ENCODE results near the gene BLOC1S5. TPM values are rescaled to one million over a fixed set of nuclear protein-coding genes. Genes with fewer than 3 reads are reported as not detected.
A peak's percentile ranks its signal among the peaks of the same experiment; 100 is the strongest.

Gene BLOC1S5
- total and polyA plus RNA-seq, 2 donors (not counting 3 experiments of a cell fraction or from before 2014, with no cell fraction given) = 3.9 to 19.1 TPM

- Histone ChIP-seq H3K9me1 (replicated peaks; ENCODE audit: control insufficient read depth, extremely low read depth, insufficient read depth, low read length) (no peaks in the 10 kb centered on the region), H4K20me1 (replicated peaks; ENCODE audit: control insufficient read depth, extremely low read depth, insufficient read depth, low read length) (no peaks in the 10 kb centered on the region), H3K4me2 (ENCODE audit: insufficient read depth, low read length) (no peak overlapping the region), H3K9me3 (replicated peaks; ENCODE audit: control insufficient read depth, insufficient read depth, low read length) (no peaks in the 10 kb centered on the region), H3K27ac (ENCODE audit: insufficient read depth, low read depth, low read length) (no peak overlapping the region), H3K36me3 (ENCODE audit: control insufficient read depth in 2 of 2, extremely low read depth in 1 of 2, insufficient read depth in 2 of 2, low read length in 2 of 2) (no peaks in the 10 kb centered on the region), H3K27me3 (ENCODE audit: control insufficient read depth in 2 of 2, insufficient read depth in 2 of 2, low read length in 2 of 2) (no peaks in the 10 kb centered on the region), H3K79me2 (ENCODE audit: control insufficient read depth, insufficient read depth, low read length) (peaks cover 2% of the 10 kb centered on the region), H3K4me3 (replicated peaks in 1 of 3; ENCODE audit: insufficient read depth in 1 of 3, low read depth in 1 of 3, low read length in 3 of 3) (no peak overlapping the region), H2AFZ (ENCODE audit: low read depth, low read length) (no peak overlapping the region), H3K9ac (replicated peaks; ENCODE audit: extremely low read depth, insufficient read depth, low read length) (no peak overlapping the region), H3K4me1 (ENCODE audit: control insufficient read depth, extremely low read depth, insufficient read depth, low read length) (peaks cover 51% of the 10 kb centered on the region)
- dilution Hi-C loops (cut with MboI; ENCODE audit: extremely low pct_ligation_motif_present, low sequenced_read_pairs) = loop anchor here (25.0 kb wide), 1 partner anchor 119 kb away; no protein-coding TSS in a partner anchor
- ChIA-PET CTCF (interaction anchor here (0.7 to 4.5 kb wide), 32 partner anchors 9 to 730 kb away, joined by 3 to 140 read pairs (median 7); partner anchors contain the start of genes BLOC1S5 and BMP6), POLR2A (interaction anchor here (0.6 to 1.3 kb wide), 4 partner anchors 96 to 110 kb away, joined by 3 to 7 read pairs (median 4); no protein-coding TSS in a partner anchor)
- intact Hi-C loops (cut with micrococcal nuclease) = loop anchor here (1.0 to 5.0 kb wide), 4 partner anchors 53 to 389 kb away; no protein-coding TSS in a partner anchor
- FAIRE-seq (no peak), DNase-seq (ENCODE audit: low read depth, low spot score) (peak; percentile 80)
- no TSS peak for BruUV-seq (replicated peaks)
- peak; percentile 8 for TF ChIP-seq GATA2 (IDR thresholded peaks at IDR 0.05; ENCODE audit: insufficient read depth, insufficient read length, low read depth, low read length)
- TF ChIP-seq CTCF (IDR thresholded peaks at IDR 0.05; ENCODE audit: extremely low read depth in 1 of 2, insufficient read depth in 1 of 2, low read depth in 1 of 2, low read length in 2 of 2) = peak; percentile 23 to 26
- TF ChIP-seq FOS (IDR thresholded peaks at IDR 0.05; ENCODE audit: borderline replicate concordance, insufficient read depth, low read length) = no peak
Observed at GRCh38 chr6:8006208-8006607, 58.0 kb downstream of the BLOC1S5 start.

- peaks cover 2% of the 10 kb centered on the region for H3K79me2 ChIP-seq (ENCODE audit: control insufficient read depth, insufficient read depth, low read length)
- ChIA-PET POLR2A (interaction anchor here (1.3 kb wide), 1 partner anchor 95 kb away, joined by 3 read pairs; no protein-coding TSS in a partner anchor), CTCF (interaction anchor here (0.6 to 4.5 kb wide), 11 partner anchors 9 to 306 kb away, joined by 3 to 140 read pairs (median 13); partner anchors contain the start of gene BMP6)
- H2AFZ ChIP-seq (ENCODE audit: low read depth, low read length) = no peak overlapping the region
- H3K36me3 ChIP-seq (ENCODE audit: control insufficient read depth in 2 of 2, extremely low read depth in 1 of 2, insufficient read depth in 2 of 2, low read length in 2 of 2) = no peaks in the 10 kb centered on the region
- H3K4me2 ChIP-seq (ENCODE audit: insufficient read depth, low read length) = peak overlapping the region; percentile 12
- H3K9me3 ChIP-seq (replicated peaks; ENCODE audit: control insufficient read depth, insufficient read depth, low read length) = no peaks in the 10 kb centered on the region
- peak overlapping the region; percentile 53 for H3K9ac ChIP-seq (replicated peaks; ENCODE audit: extremely low read depth, insufficient read depth, low read length)
- intact Hi-C loops (cut with micrococcal nuclease) = loop anchor here (5.0 kb wide), 2 partner anchors 212 to 388 kb away; no protein-coding TSS in a partner anchor
- H4K20me1 ChIP-seq (replicated peaks; ENCODE audit: control insufficient read depth, extremely low read depth, insufficient read depth, low read length) = no peaks in the 10 kb centered on the region
- TF ChIP-seq, protein P1, sequence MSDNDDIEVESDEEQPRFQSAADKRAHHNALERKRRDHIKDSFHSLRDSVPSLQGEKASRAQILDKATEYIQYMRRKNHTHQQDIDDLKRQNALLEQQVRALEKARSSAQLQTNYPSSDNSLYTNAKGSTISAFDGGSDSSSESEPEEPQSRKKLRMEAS (IDR thresholded peaks at IDR 0.05; ENCODE audit: insufficient read depth, insufficient read length) = no peak
- TF ChIP-seq FOS (IDR thresholded peaks at IDR 0.05; ENCODE audit: borderline replicate concordance, insufficient read depth, low read length) (no peak), JUN (IDR thresholded peaks at IDR 0.05; ENCODE audit: borderline replicate concordance, insufficient read depth, insufficient read length, low read depth) (no peak), EZH2 (IDR thresholded peaks at IDR 0.05; ENCODE audit: borderline replicate concordance, low read depth, low read length, severe bottlenecking) (no peak), MYC (IDR thresholded peaks at IDR 0.05; ENCODE audit: low read depth, low read length) (no peak), GATA2 (IDR thresholded peaks at IDR 0.05; ENCODE audit: insufficient read depth, insufficient read length, low read depth, low read length) (no peak), CTCF (IDR thresholded peaks at IDR 0.05; ENCODE audit: extremely low read depth in 1 of 2, insufficient read depth in 1 of 2, low read depth in 1 of 2, low read length in 2 of 2) (no peak), POLR2A (IDR thresholded peaks at IDR 0.05; ENCODE audit: low read depth, low read length) (no peak), POLR2AphosphoS5 (IDR thresholded peaks at IDR 0.05; ENCODE audit: insufficient read depth, low read depth, low read length) (no peak)
- DNase-seq (ENCODE audit: low read depth, low spot score) (no peak), FAIRE-seq (peak; percentile 24)
- H3K4me3 ChIP-seq (replicated peaks in 1 of 3; ENCODE audit: insufficient read depth in 1 of 3, low read depth in 1 of 3, low read length in 3 of 3) = no peak overlapping the region
- BruUV-seq (replicated peaks) = no TSS peak
- peak overlapping the region; percentile 65 for H3K27ac ChIP-seq (ENCODE audit: insufficient read depth, low read depth, low read length)
- H3K4me1 ChIP-seq (ENCODE audit: control insufficient read depth, extremely low read depth, insufficient read depth, low read length) = peaks cover 58% of the 10 kb centered on the region
- dilution Hi-C loops (cut with MboI; ENCODE audit: extremely low pct_ligation_motif_present, low sequenced_read_pairs) = loop anchor here (25.0 kb wide), 1 partner anchor 118 kb away; no protein-coding TSS in a partner anchor
- H3K27me3 ChIP-seq (ENCODE audit: control insufficient read depth in 2 of 2, insufficient read depth in 2 of 2, low read length in 2 of 2) = no peaks in the 10 kb centered on the region
- no peaks in the 10 kb centered on the region for H3K9me1 ChIP-seq (replicated peaks; ENCODE audit: control insufficient read depth, extremely low read depth, insufficient read depth, low read length)
Observed at GRCh38 chr6:8005136-8005535, 59.1 kb downstream of the BLOC1S5 start.

Data from endothelial cell of umbilical vein (primary cell).